ENCODE measurements around the gene TPRA1. TPM values are rescaled to one million over a fixed set of nuclear protein-coding genes. Genes with fewer than 3 reads are reported as not detected.

Gene TPRA1
- total RNA-seq, 2 experiments from 2014 or later = 26.6 to 28.0 TPM

DNA sequence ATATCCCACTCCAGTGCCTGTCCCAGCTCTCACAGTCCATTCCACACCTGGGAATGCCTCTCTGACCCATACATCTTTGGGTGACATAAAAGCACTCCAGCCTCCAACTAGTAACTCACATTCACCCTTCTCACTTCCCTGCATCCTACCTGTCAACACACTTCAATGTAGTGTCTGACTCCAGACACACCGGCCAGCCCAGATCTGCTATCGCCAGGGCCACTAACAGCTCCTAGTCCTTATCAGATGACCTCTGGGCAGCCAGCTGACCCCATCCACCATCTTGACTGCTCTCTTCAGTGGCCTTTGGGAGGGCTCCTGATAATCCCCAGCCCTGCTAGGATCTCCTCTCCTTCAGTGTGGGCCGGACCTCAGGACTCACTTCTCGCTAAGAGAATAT, 4.8 kb upstream of the TPRA1 start:
- TF ChIP-seq, protein P1, sequence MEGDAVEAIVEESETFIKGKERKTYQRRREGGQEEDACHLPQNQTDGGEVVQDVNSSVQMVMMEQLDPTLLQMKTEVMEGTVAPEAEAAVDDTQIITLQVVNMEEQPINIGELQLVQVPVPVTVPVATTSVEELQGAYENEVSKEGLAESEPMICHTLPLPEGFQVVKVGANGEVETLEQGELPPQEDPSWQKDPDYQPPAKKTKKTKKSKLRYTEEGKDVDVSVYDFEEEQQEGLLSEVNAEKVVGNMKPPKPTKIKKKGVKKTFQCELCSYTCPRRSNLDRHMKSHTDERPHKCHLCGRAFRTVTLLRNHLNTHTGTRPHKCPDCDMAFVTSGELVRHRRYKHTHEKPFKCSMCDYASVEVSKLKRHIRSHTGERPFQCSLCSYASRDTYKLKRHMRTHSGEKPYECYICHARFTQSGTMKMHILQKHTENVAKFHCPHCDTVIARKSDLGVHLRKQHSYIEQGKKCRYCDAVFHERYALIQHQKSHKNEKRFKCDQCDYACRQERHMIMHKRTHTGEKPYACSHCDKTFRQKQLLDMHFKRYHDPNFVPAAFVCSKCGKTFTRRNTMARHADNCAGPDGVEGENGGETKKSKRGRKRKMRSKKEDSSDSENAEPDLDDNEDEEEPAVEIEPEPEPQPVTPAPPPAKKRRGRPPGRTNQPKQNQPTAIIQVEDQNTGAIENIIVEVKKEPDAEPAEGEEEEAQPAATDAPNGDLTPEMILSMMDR (IDR thresholded peaks at IDR 0.05) = no peak
- intact Hi-C loops (cut with micrococcal nuclease) = no loop called here
- Mint-ChIP-seq H3K4me3 (no peak overlapping the region), H3K36me3 (ENCODE audit: low read depth) (peaks cover 19% of the 10 kb centered on the region), H3K27ac (no peak overlapping the region), H3K4me1 (ENCODE audit: low read depth) (peaks cover 25% of the 10 kb centered on the region), H3K27me3 (no peaks in the 10 kb centered on the region), H3K9me3 (no peaks in the 10 kb centered on the region)
- POLR2A ChIA-PET = interaction anchor here (1.4 to 5.8 kb wide), 2 partner anchors 14 to 77 kb away, joined by 7 to 74 read pairs; partner anchors contain the start of gene ABTB1
- DNase-seq = no peak
- CTCF ChIA-PET = no interaction called here
- ATAC-seq = no peak

DNA sequence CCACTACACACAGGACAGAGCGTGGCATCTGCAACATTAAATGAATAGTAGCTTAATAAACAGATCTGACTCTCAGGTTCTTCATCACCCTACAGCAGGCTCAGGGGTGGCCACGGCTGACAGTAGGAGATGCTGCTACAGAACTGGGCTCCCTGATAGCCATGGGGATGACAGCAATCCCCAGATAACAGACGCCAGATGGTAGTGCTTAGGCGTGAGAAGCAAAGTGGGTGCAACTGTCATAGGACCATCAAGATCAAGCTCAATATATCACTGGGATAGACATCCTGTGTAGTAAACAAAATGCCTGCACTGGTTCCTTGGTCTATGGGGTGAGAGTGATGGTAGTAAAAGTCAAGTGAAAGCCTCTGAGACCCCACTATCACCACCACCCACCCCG, 2.6 kb upstream of the TPRA1 start:
- ChIA-PET POLR2A (no interaction called here), CTCF (interaction anchor here (1.4 kb wide), 1 partner anchor 18 kb away, joined by 5 read pairs; no protein-coding TSS in a partner anchor)
- H3K36me3 Mint-ChIP-seq (ENCODE audit: low read depth) = peaks cover 3% of the 10 kb centered on the region
- DNase-seq (no peak), ATAC-seq (no peak)
- H3K9me3 Mint-ChIP-seq = no peaks in the 10 kb centered on the region
- TF ChIP-seq, protein P1 (IDR thresholded peaks at IDR 0.05) = no peak
- peaks cover 22% of the 10 kb centered on the region for H3K4me1 Mint-ChIP-seq (ENCODE audit: low read depth)
- no peak overlapping the region for H3K27ac Mint-ChIP-seq
- no peaks in the 10 kb centered on the region for H3K27me3 Mint-ChIP-seq
- H3K4me3 Mint-ChIP-seq = no peak overlapping the region
- intact Hi-C loops (cut with micrococcal nuclease) = no loop called here

DNA sequence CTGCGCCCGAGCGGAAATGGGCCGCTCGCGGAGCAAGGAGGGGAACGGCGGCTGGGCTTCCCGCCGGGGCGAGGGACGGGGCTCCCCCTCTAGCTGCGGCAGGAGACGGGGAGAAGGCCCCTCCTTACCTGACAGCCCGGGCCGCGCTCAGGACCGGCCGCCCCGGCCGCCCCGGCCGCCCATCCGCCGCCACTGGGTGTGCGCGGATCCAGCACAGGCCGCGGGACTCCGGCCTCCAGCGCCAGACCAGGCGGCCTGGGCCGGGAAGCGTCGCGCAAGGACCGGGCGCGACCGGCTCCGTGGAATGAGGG, 296 bp downstream of the TPRA1 start:
- Mint-ChIP-seq H3K36me3 (ENCODE audit: low read depth) (peaks cover 2% of the 10 kb centered on the region), H3K4me3 (peak overlapping the region; percentile 83), H3K4me1 (ENCODE audit: low read depth) (peaks cover 22% of the 10 kb centered on the region), H3K9me3 (no peaks in the 10 kb centered on the region), H3K27me3 (no peaks in the 10 kb centered on the region), H3K27ac (peak overlapping the region; percentile 93)
- POLR2A ChIA-PET = interaction anchor here (0.6 to 2.7 kb wide), 7 partner anchors 9 to 522 kb away, joined by 3 to 14 read pairs (median 5); no protein-coding TSS in a partner anchor
- CTCF ChIA-PET = interaction anchor here (0.9 to 8.8 kb wide), 2 partner anchors 16 to 42 kb away, joined by 3 to 86 read pairs; no protein-coding TSS in a partner anchor
- ATAC-seq (peak; percentile 35), DNase-seq (peak; percentile 43)
- intact Hi-C loops (cut with micrococcal nuclease) = no loop called here
- TF ChIP-seq, protein P1 (IDR thresholded peaks at IDR 0.05) = no peak

DNA sequence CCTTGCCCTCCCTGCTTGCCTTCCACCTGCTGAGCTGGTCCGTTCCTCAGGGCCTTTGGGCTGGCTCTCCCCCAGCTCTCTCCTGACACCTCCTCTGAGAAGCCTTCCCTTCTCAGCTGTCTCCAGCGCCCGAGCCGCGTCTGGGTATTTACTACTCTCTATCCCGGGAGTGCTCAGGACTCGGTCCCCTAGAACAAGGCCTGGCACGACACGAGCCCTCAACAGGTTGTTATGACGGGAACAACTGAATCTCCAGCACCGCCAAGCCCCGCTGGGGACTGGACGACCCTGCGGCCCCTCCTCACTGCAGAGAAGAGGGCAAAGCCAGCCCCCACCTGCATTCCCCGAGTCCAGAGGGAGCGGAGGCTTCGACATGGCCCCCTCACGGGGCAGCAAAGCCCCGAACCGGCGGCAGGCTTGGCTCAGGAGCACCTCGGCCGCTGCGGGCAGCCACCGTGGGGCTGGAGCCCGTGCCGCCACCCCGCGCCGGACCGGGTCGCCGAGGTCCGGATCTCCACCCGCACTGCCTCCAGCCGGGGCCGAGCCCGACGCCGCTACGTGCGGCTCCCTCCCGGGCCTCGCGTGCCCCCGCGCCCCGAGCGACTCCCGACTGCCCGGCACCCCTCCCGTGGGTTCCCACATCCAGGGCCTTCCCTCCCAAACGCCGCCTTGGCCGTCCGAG, 792 bp downstream of the TPRA1 start:
- Mint-ChIP-seq H3K4me1 (ENCODE audit: low read depth) (peaks cover 25% of the 10 kb centered on the region), H3K27ac (peak overlapping the region; percentile 68), H3K27me3 (no peaks in the 10 kb centered on the region), H3K9me3 (no peaks in the 10 kb centered on the region), H3K4me3 (peak overlapping the region; percentile 83), H3K36me3 (ENCODE audit: low read depth) (peaks cover 2% of the 10 kb centered on the region)
- POLR2A ChIA-PET = interaction anchor here (0.6 to 5.5 kb wide), 8 partner anchors 8 to 522 kb away, joined by 3 to 32 read pairs (median 5); partner anchors contain the start of genes MCM2 and SEC61A1
- no peak for ATAC-seq
- TF ChIP-seq, protein P1 (IDR thresholded peaks at IDR 0.05) = no peak
- peak; percentile 43 for DNase-seq
- CTCF ChIA-PET = interaction anchor here (0.9 to 8.8 kb wide), 2 partner anchors 15 to 42 kb away, joined by 3 to 86 read pairs; no protein-coding TSS in a partner anchor
- intact Hi-C loops (cut with micrococcal nuclease) = no loop called here

Measured in activated CD8-positive, alpha-beta T cell treated with anti-CD3 and anti-CD28 coated beads for 36 hours (primary cell).